GM18502 (cell line): ENCODE results near the gene MPO.

ENCODE experiments used
- ATAC-seq: cut with Tn5 transposase; IDR thresholded peaks from one replicate; pipeline ENCODE4 v1.9.1; 2021; ENCODE audit warnings: mild to moderate bottlenecking; ENCODE audit not compliant: unreplicated experiment, poor library complexity

The MPO gene

DNA sequence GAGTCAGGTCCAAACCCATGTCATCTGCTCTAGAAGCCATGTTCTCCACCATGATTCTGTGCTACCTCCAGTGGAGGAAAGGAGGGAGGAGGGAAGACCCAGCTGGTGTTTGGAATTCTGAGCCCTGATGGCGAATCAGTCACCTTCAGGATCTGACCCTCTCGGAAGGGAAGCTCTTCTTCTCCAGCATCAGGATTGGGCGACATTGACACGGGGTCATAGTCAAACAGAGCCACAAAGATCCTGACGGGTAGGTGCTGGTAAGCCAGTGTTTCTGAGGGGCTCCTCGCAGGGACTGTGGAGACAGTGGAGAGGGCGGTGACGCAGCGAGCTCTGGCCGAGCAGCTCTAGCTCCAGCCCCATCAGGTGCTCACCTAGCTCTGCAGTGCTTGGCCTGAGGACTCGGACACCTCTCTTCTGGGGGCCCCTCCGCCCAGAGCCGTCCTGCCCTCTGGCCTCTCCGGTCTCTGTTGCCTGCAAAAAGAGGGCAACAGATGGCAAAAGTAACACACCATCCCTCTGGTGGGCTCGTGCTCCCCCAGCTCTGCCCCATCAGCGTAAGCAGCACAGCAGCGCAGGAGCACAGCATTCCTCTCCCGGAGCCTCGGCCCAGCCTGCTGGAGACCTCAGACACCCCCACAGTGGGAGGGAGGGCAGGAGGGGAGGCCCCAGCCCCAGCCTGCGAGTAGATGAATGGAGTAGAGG, 26.9 kb upstream of the MPO start:
- no peak for ATAC-seq

DNA sequence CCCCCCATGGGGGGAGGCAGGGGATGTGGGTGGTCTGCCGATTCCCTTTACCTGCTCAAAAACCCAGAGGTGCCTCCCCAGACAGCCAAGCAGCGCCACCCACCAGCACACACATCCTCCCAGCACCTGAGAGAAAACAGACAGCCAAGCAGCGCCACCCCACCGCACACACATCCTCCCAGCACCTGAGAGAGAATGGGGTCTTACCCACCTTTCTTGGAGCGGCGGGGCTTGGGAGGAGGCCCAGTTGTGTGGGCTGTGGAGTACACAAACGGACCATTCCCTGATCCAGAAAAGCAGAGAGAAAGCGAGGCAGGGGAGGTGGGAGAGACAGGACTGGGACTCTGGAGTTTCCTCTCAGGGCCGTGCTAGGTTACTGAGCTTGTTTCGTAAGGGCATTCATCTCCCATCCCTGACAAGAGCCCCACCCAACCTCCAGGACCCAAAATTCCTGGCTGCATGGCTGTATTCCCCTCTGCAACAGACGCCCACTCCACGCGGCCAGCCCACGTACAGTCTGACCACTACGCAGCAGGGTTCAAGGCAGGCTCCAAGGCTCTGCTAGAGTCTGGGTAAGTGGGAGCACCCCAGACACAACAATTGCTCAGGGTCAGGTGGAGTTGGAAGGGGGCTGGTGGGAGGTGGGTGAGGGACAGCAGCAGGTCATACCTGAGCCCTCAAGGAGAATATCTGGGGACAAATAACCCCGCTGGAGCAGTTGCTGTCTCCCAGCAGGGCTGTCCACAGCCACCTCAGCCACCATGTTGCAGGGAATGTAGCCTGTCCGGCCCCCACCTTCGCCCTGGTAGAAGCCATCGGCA, 25.6 kb upstream of the MPO start:
- no peak for ATAC-seq

DNA sequence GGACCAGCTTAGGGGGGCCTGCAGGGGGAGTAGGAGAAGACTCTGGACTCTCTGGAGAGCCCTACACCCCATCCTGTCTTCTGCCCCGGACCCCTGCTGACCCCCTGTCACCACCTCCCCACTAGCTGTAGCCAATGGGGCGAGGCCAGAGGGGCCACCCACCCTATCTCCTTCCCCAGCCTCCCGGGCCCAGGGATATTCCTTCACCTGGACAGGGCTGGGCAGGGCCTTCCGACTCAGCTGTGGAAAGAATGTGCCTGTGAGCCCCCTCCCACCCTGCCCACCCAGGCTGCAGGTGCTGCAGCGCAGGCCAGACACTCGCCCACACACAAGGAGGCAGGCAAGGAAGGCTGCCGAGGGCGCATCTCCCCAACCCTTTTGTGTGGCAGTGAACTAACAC, 24.9 kb upstream of the MPO start:
- no peak for ATAC-seq

DNA sequence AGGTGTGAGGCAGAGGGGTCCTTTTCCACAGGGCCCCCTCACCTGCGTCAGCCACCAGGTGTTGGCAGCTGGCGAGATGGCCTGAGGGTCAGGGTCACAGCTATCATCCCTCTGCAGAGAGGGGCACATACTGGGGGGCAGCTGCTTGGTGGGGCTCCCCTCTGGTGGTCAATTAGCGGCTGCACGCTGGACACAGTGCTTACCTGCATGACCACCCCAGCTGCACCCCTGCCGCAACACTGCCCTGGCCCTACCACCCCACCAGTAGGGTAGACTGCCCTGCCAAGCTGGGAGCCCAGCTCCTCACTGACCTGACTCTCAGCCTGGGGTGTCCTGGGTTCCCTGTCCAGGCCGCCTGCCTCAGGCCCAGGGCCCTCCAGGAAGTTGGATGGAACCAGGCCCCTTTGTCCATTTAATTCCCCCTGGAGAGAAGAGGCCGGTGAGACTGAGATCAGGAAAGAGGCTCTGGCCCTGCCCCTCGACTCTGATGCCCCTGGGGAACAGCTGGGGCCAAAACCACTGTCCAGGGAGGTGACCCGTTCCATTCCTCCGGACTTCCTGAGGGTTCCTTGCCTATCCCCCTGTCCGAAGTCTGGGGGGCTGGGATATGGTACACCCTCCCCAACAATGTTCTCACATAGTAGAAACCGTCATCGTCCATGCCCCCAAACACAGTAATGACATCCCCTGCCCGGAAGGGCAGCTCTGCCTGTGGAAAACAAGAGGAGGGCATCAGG, 24.2 kb upstream of the MPO start:
- no peak for ATAC-seq

DNA sequence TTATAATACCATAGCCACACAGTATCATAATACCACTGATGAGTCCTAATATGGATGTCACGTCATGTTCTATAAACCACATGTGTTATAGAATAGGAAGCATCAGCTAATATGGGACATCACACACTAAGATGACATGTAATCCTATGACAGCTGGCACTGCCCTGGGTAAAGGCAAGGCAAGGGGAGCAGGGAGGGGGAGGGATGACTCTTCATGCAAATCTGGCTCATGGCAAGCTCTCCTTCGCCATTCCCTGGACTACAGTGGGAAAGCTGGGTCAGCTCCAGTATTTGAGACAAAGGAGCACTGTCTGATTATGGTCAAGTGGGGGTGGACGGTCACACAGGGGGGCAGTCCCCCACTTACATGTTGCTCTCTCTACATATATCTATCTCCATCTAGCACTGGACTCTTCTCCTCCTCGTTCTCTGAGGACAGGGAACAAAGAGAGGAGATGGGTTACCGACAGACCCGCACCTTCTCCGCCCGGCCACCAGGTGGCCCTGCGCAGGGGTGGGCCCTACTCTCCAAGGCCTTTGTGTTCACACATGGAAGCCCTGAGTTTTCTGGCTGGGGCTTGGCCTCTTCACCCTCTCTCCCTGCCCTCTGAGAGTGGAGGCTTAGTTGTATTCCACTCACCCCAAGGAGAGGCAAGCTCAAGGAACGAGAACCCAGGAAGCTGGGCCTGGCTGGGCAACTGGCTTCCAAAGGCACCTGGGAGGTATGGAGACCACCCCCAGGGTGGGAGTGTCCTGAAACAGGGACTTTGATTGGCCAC, 23.4 kb upstream of the MPO start:
- no peak for ATAC-seq

DNA sequence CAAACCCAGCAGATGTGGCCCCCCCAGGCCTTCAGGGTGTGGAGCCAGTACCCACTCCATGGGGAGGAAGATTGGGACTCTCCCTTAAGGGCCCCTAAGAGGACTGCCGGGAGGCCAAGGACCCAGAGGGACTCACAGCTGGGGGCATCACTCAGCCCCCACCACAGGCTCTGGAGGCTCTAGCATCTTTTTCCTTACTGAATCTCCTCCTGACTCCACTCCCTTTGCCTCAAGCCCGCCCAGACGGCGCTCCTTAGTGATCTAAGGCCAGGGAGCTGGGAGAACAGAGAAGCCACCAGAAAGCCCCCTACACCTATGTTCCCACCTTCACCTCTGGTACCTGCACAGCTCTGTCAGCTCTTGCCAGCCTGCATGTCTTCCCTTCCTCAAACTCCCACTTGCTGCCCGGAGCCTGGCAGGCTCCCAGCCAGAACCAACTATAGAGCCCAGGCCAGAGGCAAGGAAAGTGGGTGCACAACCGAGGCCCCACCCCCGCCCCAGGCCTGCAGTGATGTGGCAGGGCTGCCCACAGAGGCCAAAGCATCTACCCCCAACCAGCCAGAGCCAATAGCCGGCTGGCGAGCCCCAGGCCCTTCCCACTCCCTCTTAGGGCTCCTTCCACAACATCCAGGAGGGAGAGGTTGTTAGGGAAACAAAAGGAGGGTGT, 22.3 kb upstream of the MPO start:
- ATAC-seq = no peak

DNA sequence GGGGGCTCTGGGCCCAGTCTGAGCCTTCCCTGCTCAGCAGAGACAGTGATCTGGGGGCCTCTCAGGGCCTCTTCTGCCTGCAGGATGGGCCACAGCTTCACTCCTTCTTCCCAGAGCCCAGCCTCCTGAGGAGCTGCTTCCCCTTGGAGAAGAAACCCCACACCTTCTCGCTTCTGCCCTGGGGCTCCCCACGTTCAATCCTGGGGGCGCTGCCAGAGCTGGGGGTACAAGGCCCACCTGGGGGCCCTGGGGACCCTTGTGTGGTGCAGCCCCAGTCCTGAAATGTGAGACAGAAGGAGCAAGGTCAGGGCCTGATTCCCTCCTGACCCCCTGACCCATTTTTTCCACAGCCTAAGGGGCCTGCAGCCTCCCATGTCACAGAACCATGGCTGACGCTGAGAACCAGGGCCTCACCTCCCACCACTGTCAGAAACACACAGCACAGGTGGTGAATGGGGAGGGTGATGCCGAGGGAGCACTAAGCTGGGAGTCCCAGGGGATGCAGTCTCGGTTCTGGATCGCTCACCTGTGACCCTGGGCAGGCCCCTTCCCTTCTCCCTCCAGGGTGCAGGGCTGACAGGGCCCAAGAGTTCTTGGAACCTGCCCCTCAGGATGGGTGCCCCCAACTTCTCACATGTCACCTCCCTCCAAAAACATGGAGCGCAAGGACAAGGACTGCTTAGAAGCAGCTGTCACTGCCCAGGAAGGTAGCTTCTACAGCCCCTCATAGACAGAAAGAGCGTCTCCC, 21.6 kb upstream of the MPO start:
- no peak for ATAC-seq

DNA sequence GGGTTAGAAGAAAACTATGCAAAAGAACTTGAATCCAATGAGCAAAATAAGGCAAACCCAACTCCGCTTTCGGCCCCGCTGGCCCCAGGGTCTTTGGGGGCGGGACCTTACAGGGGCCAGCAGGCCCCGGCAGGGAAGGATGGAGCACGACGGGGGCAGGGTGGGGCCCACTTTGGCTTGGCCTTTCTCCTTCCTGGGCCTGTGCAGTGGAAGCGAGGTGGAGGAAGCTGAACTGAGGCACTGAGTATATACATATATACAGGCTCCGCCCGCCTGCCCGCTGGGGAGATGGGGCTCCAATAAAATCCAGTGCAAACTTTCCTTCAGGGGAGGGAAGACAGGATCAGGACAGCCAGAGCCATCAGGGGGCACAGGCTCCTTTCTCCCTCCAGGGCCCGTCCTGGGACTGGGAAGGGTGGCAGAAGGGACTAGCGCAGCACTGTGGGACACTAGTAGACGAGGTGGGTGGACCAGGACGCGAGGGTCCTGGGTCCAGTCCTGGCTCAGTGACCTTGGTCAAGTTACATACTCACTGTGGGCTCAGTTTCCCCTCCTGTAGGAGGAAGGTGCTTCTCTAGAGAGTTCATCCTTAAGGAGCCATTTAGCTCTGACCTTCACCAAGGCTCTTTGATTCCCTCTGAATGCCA, 20.9 kb upstream of the MPO start:
- ATAC-seq = no peak

DNA sequence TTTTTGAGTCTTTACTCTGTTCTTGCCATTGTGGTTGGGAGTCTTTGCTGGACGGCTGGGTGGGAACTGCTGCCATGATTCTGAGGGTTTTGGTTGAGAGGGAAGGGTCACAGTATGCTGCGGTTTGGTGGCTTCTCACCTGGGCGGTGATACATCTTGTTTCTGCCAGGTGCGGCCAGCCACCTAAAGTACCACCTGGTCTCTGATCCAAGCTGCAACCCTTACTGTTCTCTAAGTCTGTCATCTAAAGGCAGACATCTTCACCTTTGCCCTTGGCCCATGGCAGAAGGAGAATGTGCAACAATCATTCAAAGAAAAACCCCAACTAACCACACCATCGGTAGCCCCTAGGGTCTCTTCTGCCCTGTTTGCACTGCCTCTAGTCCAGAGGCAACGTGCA, 19.6 kb upstream of the MPO start:
- ATAC-seq = no peak

DNA sequence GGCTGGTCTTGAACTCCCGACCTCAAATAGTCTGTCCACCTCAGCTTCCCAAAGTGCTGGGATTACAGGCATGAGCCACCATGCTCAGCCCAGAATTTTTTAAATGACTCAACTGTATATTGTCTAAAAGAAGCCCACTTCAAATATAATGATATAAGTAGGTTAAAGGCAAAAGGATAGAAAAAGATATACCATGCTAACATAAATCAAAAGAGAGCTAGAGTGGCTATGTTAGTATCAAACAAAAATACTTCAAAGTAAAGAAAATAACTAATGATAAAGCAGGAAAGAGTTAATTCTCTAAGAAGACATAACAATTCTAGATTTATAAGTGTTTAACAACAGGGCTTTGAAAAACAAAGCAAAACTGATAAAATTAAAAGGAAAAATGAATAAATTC, 13.3 kb upstream of the MPO start:
- ATAC-seq = no peak

DNA sequence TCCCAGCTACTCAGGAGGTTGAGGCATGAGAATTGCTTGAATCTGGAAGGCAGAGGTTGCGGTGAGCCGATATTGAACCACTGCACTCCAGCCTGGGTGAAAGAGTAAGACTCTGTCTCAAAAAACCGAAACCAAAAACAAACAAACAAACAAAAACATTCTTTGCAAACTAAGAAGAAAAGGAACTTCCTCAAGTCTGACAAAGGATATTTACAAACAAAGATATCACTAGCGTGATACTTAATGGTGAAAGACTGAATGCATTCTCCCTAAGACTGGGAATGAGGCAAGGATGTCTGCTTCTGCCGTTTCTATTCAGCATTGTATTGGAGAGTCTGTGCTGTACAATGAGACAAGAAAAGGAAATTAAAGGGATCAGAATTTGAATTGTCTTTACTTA, 10.5 kb upstream of the MPO start:
- no peak for ATAC-seq

DNA sequence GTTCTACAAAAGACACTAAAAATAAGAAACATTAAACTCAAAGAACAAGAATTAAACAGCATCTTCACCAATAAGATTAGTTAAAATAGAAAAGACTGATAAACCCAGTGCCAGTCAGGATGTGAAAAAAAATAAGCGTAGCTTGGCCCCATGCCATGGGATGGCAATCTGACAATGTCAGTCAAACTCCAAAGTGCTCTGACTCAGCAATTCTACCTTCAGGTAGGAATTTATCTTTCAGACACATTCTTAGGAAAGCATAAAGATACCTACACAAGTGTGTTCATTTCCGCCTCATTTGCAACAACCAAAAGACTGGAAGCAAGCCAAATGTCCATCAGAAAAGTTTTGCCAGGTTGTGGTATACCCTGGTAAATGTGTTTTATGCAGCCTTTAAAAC, 9.1 kb upstream of the MPO start:
- ATAC-seq = no peak

DNA sequence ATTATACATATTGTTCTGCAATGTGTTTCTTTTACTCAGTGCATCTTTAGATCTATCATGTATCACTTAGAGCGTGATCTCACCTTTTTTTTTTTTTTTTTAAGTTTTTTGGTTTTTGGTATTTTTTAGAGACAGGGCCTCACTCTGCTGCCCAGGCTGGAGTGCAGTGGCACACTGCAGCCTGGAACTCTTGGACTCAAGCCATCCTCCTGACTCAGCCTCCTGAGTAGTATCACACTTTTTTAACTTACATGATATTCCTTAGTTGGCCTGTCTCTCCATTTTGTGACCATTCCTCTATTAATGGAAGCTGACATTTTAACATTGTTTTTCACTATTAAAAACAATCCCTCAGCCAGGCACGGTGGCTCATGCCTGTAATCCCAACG, 4.7 kb upstream of the MPO start:
- no peak for ATAC-seq

DNA sequence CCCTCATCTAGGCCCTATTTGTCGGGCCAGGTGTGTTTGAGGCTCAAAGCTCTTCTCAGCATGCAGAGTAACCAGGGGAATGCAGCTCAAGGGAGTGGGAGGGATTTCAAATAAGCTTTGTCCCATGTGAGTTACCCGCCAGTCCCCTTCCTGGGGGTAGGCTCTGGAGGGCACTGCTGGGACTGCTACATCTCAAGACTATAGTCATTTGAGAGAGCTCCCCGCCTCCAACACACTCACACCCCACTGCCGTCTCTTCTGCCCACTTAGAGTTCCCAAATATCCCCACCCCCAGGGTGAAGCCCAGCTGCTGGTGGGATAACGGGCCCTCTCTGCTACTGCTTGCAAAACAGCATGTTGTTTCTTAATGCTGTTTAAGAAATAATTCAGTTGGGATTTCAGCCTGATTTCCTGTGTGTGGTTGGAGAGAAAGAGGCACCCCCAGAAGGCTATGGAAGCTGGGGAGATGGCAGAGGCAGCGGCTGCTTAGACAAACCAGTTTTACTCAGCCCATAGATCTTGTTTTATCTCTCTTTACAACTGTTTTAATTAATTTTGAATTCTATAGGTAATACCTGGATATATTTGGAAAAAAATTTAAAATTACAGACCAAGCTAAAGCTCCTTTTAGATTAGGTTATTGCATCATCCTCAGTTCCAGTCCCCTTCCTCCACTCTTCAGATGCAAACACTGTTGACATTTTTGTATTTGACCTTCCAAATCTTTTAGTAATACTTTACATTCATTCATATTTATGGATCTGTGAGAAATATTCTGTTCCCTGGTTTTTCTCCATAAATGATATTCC, 4.1 kb upstream of the MPO start:
- no peak for ATAC-seq

DNA sequence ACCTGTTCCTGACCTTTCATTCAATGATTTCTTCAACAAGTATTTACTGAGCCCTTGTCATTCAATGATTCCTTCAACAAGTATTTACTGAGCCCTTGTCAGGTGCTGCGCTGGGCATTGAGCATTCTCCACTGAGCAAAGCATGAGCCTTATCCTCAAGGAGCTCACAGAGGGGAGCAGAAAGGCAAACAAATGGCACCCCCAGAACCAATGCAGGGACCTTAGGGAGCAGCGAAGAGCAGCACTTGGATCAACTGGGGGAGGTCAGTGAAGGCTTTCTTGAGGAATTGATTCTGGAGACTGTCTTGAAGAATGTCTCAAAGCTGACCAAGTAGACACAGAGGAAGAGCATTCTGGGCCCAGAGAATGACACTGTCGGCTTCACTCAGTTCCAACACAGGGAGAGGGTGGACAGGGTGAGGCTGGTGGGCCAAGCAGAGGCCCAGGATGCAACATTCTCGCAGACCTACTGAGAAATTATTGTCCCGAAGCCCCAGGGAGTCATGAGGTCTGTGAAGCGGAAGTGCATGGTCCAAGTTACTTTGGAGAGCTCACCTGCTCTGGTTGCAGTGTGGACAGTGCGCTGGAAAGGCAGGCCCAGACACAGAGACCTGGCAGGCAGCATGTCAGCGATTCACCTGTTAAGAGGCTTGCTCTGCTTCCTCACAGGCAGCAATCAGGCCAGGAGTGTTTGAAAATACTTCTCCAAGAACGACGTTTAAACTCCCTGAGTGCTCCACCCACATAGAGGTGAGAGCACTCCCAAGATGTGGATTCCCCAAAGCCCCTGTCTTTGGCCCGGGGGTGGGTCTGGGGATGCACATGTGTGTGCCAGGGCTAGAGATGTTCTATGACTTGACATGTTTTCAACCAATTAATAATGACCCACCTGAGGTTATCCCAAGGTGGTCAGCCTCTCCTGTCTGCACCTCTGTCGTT, 3.2 kb upstream of the MPO start:
- no peak for ATAC-seq

DNA sequence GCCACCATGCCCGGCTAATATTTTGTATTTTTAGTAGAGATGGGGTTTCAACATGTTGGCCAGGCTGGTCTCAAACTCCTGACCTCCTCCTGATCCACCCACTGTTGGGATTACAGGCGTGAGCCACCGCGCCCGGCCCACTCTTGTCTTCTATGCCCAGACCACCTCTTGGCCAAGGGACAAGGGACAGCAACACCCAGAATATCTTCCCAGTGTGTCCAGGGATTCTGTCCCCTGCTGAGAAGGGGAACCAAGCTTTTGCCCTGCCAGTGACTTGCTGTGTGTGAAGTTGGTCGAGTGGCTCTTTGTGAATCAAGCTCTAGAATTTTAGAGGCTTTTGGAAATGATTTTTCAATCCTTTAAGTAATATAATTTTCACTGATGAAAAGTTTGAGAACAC, 1.7 kb upstream of the MPO start:
- ATAC-seq = no peak

DNA sequence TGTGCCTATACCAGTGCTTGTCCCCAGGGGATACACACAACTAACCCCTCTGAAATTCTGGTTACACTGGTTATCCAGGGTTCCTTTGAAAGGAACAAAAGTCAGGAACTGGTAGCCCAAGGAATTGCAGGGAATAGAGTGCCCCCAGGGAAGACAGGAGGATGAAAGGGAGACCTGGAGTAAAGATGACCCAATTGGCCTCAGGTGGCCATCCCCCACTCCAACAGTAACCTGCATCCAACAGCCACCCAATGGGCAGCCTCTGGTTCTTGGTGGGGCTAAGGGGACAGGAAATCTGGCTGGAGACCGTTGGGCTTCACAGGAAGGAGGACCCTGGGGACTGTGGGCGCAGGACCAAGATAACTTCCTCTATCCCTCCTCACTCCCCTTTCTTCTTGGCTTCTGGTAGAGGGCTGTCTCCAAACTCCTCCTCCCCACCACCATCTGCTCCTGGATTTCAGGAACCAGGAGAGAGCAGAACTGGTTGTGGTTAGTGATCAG, 826 bp upstream of the MPO start:
- no peak for ATAC-seq
